Neural progenitor cell (in vitro differentiated cells): ENCODE results near the gene MAGI2.

Experiments
- CTCF ChIP-seq: fragments of 200-600 bp; sonication (generic); IDR thresholded peaks from 2 replicates; pipeline ENCODE4 v1.5.1; 2017; ENCODE audit warnings: antibody characterized with exemption, mild to moderate bottlenecking
- EZH2 ChIP-seq: fragments of 200-600 bp; sonication (generic); IDR thresholded peaks from 2 replicates; pipeline ENCODE4 v1.6.1; 2017; ENCODE audit warnings: antibody characterized with exemption, mild to moderate bottlenecking, moderate library complexity

GRCh38 chr7:78148166-78148894 lies 1305.1 kb downstream of the MAGI2 start:
- no peak for TF ChIP-seq EZH2
- no peak for TF ChIP-seq CTCF
